Measurements from ENCODE around the gene ITPKB.
A peak's percentile ranks its signal among the peaks of the same experiment; 100 is the strongest.

Gene ITPKB

DNA sequence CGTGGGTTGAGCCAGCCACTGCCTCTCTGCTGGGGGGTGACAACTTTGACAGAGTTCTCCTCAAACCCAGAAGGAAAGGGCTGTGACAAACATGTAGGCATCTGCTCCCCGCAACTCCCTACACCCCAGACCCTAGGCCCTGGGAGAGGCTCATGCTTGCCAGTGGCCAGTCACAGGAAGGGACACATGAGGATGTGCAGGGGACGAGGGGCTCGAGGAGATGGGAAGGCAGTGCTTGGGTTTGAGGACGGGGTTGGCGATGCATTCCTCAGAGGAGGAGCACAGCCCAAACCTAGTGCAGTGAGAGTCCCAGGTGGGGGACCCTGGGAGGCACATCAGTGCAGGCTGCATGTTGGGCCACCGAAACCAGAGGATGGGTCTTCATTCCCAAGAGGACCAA lies 128.4 kb downstream of the ITPKB start:
- TF ChIP-seq, protein P1, sequence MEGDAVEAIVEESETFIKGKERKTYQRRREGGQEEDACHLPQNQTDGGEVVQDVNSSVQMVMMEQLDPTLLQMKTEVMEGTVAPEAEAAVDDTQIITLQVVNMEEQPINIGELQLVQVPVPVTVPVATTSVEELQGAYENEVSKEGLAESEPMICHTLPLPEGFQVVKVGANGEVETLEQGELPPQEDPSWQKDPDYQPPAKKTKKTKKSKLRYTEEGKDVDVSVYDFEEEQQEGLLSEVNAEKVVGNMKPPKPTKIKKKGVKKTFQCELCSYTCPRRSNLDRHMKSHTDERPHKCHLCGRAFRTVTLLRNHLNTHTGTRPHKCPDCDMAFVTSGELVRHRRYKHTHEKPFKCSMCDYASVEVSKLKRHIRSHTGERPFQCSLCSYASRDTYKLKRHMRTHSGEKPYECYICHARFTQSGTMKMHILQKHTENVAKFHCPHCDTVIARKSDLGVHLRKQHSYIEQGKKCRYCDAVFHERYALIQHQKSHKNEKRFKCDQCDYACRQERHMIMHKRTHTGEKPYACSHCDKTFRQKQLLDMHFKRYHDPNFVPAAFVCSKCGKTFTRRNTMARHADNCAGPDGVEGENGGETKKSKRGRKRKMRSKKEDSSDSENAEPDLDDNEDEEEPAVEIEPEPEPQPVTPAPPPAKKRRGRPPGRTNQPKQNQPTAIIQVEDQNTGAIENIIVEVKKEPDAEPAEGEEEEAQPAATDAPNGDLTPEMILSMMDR (IDR thresholded peaks at IDR 0.05; ENCODE audit: insufficient read depth, low read length, missing control alignments), result no peak
- ChIA-PET CTCF (interaction anchor here (0.9 to 1.1 kb wide), 2 partner anchors 201 to 230 kb away, joined by 3 read pairs; no protein-coding TSS in a partner anchor), POLR2A (no interaction called here)
- no peak overlapping the region for H3K4me3 ChIP-seq (ENCODE audit: low read depth, low read length)
- DNase-seq (ENCODE audit: low read depth, low spot score), result no peak

DNA sequence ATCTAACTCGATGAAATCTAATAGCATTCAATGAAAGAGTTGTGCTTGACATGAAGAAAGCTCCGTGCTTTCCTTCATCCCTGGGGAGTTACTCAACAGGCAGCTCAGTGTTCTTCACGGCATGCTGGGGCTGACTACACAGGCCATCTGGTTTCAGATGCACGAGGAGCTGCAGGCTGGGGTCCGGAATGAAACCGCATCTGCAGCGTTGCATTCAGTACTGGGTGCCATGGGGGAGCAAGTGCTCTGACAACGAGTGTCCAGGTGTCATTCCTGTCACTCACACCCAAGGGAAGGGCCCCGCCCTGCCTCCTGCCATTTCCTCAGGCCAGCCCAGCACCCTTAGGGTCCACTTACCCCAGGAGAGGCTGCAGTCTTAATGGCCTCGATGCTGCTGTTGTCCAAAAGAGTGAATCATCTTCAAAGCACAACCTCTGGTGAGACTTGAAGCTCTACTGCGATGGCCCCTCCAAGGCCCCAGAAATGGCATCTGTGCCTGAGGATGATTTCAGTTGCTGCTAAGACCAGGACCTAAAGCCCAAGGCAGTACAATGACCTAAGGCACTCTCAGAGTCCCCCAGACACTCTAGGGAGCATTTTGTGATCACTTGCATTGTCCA lies 129.1 kb downstream of the ITPKB start:
- TF ChIP-seq, protein P1 (IDR thresholded peaks at IDR 0.05; ENCODE audit: insufficient read depth, low read length, missing control alignments), result no peak
- no peak overlapping the region for H3K4me3 ChIP-seq (ENCODE audit: low read depth, low read length)
- no peak for DNase-seq (ENCODE audit: low read depth, low spot score)
- ChIA-PET POLR2A (no interaction called here), CTCF (interaction anchor here (0.8 to 1.9 kb wide), 8 partner anchors 14 to 231 kb away, joined by 3 to 10 read pairs (median 4); partner anchors contain the start of gene STUM)

DNA sequence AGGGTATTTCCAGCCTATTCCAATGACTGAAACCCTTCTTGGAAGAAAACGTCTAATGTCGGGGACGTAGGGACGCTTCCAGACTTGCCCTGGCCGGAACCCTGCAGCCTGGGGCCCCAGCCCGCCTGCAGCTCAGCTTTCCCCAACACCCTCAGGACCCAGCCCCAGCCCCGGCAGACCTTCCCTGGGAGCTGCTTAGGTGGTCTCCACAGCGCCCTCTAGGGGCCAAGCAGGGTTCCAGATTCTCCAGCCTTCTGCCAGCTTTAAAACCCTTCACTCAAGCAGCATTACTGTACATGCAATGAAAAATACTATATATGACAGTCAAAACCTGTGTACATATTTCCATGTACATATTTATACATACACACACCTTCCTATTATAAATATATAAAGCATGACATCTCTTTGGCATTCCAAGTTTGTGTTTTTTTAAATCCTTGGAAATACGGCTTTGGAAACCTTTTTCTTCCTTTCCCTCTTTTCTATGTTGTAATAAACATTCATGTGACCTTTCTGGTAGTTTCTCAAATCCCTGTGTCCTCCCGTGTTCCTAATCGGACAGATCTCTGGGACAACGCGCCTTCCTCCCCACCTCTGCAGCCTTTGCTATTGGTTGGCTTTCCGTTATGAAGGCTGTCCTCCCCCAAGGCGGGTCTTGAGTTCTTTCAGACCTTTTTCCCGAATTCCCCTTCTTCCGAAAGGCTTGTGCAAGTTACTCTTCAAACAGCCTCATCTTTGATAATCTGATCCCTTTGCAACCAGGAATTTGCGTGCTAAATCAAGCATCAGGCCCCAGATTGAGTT lies 130.2 kb downstream of the ITPKB start:
- H3K4me3 ChIP-seq (ENCODE audit: low read depth, low read length), result no peak overlapping the region
- DNase-seq (ENCODE audit: low read depth, low spot score), result no peak
- TF ChIP-seq, protein P1 (IDR thresholded peaks at IDR 0.05; ENCODE audit: insufficient read depth, low read length, missing control alignments), result peak; percentile 80
- ChIA-PET CTCF (interaction anchor here (0.6 to 1.9 kb wide), 24 partner anchors 9 to 315 kb away, joined by 3 to 10 read pairs (median 3); partner anchors contain the start of gene STUM), POLR2A (no interaction called here)

DNA sequence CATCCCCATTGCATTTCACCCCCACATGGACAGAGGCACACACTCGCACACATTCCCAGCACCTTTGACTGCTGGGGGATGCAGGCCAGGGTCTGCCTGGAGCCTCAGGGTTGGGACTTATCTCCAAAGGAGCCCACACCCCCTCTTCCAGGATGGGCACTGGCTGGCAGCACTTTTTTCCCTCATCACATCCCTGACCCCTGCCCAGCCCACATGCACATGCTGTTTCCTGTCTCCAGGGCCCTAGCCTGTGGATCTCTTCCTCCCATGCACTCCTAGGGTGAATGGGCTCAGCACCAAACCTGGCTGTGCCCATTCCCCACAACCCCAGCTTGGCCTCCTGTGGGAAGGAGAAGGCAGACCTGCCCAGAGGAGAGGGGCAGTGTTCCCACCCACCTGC lies 131.3 kb downstream of the ITPKB start:
- ChIA-PET CTCF (interaction anchor here (0.6 to 1.9 kb wide), 17 partner anchors 8 to 255 kb away, joined by 3 to 10 read pairs (median 3); partner anchors contain the start of gene STUM), POLR2A (no interaction called here)
- no peak overlapping the region for H3K4me3 ChIP-seq (ENCODE audit: low read depth, low read length)
- no peak for DNase-seq (ENCODE audit: low read depth, low spot score)
- TF ChIP-seq, protein P1 (IDR thresholded peaks at IDR 0.05; ENCODE audit: insufficient read depth, low read length, missing control alignments), result no peak

DNA sequence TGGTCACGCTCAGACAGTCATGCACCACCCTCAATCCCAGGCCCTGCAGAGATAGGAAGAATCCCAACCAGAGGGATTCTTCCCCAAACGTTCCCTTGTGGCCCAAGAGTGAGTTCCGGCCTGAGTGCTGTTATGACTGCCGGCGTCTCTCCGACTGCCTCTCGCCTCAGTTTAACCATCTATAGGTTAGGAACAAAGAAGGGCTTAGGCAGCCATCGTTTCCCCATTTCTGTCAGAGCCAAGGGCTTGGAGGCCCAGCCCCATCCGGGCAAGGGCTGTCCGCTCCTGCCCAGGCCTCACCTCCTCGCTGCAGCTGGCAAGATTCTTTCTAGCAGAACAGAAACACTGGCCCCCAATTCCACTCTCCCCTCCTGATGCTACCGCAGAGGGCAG lies 131.8 kb downstream of the ITPKB start:
- TF ChIP-seq, protein P1 (IDR thresholded peaks at IDR 0.05; ENCODE audit: insufficient read depth, low read length, missing control alignments), result no peak
- no peak for DNase-seq (ENCODE audit: low read depth, low spot score)
- ChIA-PET CTCF (interaction anchor here (1.0 to 1.5 kb wide), 6 partner anchors 20 to 208 kb away, joined by 3 to 5 read pairs (median 4); partner anchors contain the start of gene STUM), POLR2A (no interaction called here)
- no peak overlapping the region for H3K4me3 ChIP-seq (ENCODE audit: low read depth, low read length)

All from AG04449 (cell line).